Stimulated activated CD8-positive, alpha-beta memory T cell treated with anti-CD3 and anti-CD28 coated beads, Interleukin-12 subunit alpha, Interleukin-12 subunit beta, amount 100 ng/mL, for 24 hours (primary cell): Measurements from ENCODE around the gene DPYSL3.

Source experiments
- DNase-seq: peaks from one replicate; pipeline ENCODE4 v3.0.0-alpha.2; 2020; ENCODE audit errors: extremely low read depth

Gene DPYSL3

DNA sequence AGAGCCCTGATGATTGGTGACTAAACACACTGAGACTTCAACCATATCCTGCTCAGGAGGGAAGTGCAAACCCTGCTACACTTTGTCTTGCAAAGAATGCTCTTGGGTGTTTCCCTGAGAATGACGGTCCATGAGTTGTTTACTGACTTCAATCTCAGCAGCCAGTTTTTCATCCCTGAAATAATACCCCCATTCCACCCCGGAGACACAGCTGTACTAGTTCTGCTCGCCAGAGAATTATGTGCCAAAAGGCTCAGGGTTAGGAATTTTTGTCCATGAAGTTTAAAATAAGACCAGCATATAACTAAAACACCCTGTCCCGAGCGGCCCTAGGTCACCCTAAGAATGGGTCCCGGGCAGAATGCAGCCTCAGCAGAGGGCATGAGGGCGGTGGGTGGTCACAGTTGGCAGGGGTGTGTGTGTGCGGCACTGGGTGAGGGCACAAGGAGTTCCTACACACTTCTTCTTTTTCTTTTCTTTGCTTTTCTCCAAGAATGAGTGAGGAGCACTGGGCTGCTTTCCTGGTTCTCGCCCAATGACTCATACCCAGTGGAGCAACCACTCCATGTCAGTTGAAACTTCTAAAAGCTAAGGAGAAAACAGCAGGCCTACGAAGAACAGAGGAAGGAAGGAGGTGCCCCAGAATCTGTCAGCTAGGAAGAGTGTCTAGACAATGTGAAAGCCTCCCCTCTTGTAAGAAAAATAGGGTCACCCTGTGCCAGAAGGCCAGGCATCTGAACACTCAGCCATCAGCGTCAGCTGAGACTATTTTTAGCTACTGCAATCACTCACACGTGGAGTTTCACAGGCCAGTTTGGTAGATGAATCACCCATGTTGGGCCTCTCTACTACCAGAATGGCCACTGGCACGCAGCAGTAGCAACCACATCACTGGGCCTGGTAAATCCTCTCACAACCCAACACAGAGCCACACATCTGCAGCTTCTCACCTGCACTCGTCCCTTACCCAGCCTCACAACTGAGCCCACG, 105.9 kb downstream of the DPYSL3 start:
- DNase-seq = no peak

DNA sequence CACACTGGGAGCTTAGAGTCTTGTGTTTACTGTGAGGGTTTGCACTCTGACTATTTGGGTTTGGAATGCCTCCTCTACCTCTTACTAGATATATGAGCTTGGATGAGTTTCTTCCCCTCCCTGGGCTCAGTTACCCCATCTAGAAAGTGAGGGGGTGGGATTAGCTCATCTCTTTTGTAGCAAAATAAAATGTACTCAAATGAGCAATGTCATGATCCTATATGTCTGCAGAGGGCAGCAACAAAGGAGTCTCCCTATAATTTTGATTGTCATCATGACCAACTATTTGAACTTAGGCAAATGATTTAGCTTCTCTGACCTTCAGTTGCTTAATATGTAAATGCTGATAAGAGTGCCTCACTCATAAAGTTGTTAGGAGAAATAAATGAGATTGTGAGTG, 109.0 kb downstream of the DPYSL3 start:
- no peak for DNase-seq

GRCh38 chr5:147400126-147400809, 109.6 kb downstream of the DPYSL3 start:
- no peak for DNase-seq

DNA sequence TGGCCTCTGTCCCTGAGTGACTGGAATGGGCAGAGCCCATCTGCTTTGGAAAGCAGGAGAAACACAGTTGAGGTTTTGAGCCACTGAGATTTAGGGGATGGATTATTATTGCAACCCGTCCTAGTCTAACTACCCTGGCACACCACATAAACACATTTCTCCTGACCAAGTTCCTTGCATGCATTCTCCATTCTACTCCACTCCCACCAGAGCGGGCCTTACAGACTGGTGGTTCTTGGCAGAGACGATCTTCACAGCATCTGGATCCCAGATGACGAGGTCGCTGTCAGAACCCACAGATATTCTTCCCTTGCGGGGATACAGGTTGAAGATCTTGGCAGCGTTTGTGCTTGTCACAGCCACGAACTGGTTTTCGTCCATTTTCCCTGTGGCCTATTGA, 111.0 kb downstream of the DPYSL3 start:
- no peak for DNase-seq

DNA sequence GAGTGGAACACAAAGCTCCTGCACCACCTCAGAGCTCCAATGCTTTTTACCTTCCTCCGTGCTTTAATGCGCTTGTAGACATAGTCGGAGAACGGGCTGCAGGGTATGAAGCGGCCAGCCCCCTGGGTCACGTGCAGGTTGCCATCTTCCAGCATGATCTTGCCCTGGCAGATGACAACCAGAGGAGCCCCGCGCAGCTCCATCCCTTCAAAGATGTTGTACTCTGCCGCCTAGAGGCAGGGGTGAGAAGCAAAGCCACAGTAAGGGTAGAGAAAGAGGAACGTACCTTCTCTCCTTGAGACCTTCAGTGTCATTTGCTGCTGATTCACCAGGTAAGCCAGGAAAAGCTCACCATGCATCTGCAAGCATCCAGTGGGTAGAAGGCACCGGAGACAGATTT, 112.3 kb downstream of the DPYSL3 start:
- DNase-seq = no peak

DNA sequence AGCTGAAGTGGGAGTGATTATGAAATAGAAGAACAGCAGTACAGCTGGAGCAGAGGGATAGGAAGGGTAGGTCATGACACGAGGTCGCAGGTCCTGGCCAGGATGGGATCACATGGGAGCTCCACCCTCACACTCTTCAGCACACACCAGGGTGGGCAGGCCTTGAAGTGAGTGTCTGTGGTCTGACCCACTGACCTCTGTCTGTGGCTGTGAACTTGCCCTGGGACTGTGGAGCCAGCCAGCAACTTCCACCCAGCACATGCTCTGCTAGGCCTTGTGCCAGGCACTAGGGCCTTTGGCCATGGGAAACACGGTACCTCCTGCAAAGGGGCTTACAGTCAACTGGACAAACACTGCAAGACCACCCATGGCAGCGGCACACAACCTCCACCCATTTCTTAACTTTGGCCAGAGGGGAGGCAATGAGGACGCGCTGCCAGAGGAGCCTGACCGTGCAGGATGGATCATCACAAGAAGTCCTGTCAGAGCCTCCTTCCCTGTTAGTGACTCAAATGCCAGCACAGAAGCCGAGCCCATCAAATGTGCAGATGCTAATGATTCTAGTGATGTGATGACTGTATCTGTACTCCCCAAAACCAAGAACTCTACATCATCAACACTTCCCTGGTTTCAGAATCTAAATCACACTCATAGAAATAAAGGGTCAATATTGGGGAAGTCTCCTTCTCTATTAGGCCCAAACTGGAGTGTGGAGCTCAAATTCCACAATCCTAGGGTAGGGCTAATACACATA, 113.6 kb downstream of the DPYSL3 start:
- DNase-seq = no peak

DNA sequence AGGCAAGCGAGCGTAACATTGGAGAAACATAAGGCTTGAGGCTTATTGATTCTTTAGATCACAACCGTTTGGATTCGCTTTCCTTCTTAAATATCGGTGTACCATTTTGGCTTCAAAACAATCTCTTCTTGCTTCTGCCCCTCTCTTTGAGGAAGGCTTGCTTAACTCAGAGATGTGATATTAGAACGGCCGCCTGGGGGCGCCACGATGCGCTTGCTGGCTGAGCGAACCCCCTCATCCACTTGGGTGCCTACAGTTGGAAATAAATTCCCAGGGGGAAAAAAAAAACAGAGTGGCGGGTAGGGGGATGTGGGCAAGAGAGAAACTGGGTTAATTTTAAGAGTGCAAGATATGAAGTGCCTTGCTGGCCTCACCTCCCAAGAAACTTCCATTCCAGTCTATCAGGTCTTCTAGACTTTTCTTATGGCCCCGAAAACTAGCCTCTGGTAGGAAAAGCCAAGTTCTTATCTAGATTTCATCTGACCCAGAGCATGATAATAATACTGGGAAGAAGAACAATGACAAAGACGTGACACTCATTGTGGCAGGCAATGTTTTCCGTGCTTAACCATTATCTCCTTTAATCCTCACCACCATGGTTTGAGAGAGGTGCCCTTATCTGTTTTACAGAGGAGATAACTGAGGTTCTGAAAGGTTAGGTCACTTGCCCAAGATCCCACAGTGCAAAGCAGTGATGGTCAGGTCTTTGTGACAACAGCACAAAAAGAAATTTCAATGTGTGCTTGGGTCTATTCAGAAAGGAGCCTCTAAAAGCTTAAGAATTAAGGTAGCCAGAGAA, 115.8 kb downstream of the DPYSL3 start:
- DNase-seq = no peak

- DNase-seq = no peak
These were observed 118.1 kb downstream of the DPYSL3 start for GRCh38 chr5:147391781-147392180.

- no peak for DNase-seq
These were observed 119.1 kb downstream of the DPYSL3 start for GRCh38 chr5:147390654-147391225.

DNA sequence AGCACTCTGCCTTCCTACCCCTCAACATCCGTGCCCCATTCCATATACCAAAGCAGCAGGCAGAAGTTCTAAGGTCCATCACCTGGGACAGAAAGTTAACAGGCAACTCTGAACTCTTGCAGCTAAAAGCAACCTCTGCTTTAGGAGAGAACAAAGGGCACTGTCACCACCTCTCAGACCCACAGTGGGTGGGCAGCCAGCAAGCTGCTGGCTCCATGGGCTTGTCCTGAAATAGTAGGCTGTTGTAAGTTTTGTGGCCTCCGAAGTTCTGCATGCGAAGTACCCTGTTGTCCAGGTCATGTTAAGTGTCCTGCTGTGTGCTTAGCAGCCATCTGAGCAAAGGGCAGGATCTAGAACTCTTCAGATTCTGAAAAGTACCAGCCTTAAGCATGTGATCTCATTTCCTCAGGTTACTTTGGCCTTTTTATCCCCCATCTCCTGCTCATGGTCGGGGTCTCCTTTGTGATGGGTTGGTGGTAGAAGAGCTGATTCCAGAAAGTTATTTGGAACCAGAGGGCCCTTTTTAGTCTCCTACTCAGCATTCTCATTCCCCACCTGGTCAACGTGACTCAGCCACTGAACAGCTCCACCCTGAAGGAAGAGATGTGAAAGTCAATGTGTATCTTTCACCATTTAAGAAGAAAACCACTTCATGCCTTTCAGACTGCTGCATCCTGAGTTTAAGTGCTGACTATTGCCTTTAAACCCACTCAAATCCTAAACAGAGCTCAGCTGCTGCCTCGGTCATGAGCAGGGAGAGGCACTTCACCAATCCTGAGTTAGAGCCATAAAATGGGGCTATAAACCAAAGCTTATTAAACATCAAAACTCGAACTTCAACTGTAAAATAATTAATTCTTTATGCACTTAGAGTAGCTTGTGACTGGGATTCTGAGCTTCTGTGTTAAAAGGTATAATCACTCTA, 121.4 kb downstream of the DPYSL3 start:
- DNase-seq = no peak

DNA sequence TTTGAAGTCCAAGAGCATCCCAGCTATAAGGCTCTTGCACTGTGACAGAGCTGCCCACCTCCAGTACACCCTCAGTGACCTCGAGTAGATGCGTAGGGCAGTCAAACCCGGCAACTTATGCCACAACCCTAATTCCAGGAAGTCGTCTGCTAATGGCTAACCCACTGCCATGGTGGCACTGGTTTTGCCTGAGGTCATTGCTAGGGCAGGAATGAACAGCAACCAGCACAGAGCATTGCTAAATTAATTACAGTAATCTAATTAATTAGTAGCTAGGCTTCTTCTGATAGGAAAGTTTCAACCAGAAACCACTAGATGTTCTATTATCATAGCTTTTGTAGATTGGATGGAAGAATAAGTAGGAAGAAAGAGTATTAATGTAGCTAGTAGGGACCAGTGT, 122.8 kb downstream of the DPYSL3 start:
- DNase-seq = no peak

DNA sequence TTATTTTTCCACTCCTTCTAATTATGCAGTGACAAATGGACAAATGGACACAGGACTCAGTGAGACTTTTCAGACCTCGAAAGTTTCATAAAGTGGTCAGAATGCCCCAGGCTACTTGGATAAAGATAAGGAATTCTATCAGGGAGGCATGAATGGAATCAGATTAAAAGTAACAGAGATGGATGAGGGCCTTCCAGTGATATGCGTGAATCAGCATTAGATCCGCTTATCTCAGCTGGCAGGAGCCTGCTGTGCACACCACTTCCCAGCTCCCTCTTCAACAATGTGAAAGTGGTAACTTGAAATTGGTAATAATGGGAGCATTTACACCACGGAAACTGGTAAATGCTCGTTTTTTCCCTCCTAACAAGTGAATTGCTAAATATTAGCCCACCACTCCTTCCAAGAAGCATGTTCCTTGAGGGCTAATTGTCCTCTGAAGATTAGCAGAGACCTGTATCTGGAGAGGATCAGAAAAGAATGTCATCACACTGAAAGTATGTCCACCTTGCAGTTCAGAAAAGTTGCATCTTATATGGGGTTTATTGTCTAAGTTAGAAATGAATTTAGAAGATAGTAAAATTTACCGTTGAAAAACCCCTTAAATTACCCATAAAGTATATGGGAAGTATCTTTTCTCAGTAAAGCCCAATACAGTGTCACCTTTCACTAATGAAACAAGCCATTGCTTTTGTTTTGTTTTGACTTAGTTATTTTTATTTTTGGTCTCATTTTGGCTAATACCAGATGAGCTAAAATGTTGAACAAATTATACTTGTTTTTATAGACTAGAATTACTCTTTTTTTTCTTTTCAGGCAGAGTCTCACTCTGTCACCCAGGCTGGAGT, 125.3 kb downstream of the DPYSL3 start:
- DNase-seq = no peak

DNA sequence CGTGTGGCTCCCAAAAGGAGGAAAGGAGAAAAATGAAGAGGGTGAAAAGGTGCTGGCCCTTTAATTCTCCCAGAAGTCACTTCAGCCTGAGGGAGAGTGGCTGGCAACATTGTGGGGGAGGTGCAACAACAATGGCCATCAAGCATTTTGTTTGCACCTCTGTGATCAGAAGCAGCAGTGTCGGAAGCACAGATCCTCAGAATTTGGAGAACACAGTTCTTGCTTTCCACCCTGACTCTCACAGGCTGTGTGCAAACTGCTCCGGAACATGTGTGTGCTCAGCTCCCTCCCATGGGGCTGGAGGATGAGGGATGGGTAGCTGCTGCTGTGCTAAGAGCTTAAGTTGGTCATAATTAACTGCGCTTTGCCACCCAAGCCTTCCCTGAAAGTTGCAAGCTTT, 127.1 kb downstream of the DPYSL3 start:
- no peak for DNase-seq

GRCh38 chr5:147381555-147381954, 128.3 kb downstream of the DPYSL3 start:
- DNase-seq = no peak

DNA sequence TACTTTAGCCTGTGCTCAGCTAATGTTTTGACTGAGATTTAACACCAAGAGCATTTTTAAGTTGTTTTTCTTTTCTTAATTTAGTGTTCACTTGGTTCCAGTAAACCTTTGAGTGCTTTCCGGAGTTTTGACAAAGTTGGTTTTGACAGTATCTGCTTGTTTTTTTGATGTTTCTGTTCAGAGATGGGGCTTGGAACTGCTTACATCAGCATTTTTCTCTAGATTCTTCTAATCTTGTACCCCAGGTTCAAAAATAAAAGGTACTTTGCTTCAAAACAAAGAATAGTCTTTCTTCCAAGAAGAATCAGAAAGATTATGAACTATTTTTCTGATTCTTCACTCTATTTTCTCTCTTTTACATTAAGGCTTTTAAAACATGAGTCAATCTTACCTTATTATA, 132.2 kb downstream of the DPYSL3 start:
- DNase-seq = no peak

GRCh38 chr5:147375151-147375550, 134.7 kb downstream of the DPYSL3 start:
- no peak for DNase-seq

GRCh38 chr5:147373328-147373727, 136.5 kb downstream of the DPYSL3 start:
- DNase-seq = no peak

DNA sequence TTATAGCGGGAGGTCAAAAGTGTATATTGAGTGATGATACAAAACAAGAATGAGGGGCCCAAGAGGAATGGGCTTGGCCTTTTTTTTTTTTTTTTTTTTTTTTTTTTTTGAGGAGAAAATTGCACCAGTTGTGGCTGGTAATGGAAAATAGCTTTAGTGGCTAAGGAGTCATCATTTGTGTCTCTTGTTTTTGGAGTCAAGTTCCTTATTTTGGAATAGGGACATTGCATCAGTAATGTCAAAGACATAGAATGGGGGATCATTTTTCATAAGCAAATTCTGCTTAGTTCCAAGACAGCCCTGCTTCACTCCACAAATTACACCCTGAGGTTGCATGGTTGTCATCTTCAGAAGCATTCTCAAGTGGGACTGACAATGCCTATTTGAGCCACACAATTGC, 137.7 kb downstream of the DPYSL3 start:
- DNase-seq = no peak

- DNase-seq = no peak
These were observed 138.6 kb downstream of the DPYSL3 start for GRCh38 chr5:147371290-147371689.
